Fibroblast of villous mesenchyme (primary cell): ENCODE measurements around the gene ZNRF3. TPM values are rescaled to one million over a fixed set of nuclear protein-coding genes. Genes with fewer than 3 reads are reported as not detected.

Experiments
- DNase-seq: peaks from one replicate; pipeline ENCODE4 v3.0.0-alpha.2; 2010; ENCODE audit warnings: low read depth
- H3K4me3 ChIP-seq: 2 replicates; pipeline ENCODE4 v1.5.1; 2011; ENCODE audit warnings: low read depth, mild to moderate bottlenecking, low read length
- total RNA-seq: library from RNA; depleted of rRNA; stranded (reverse); fragments of >200 nt; gene quantifications from 2 replicates; pipeline ENCODE4 v1.2.3, GENCODE V29; 2012
- TF ChIP-seq, protein P1 (sequence below): IDR thresholded peaks from 2 replicates; pipeline ENCODE4 v1.5.1; 2012; ENCODE audit warnings: low read depth, mild to moderate bottlenecking, low read length; ENCODE audit not compliant: insufficient read depth

Gene ZNRF3
- total RNA-seq, 1 donor = 1.7 TPM

GRCh38 chr22:28902490-28902889 lies 19.1 kb downstream of the ZNRF3 start:
- H3K4me3 ChIP-seq = no peak overlapping the region
- TF ChIP-seq, protein P1, sequence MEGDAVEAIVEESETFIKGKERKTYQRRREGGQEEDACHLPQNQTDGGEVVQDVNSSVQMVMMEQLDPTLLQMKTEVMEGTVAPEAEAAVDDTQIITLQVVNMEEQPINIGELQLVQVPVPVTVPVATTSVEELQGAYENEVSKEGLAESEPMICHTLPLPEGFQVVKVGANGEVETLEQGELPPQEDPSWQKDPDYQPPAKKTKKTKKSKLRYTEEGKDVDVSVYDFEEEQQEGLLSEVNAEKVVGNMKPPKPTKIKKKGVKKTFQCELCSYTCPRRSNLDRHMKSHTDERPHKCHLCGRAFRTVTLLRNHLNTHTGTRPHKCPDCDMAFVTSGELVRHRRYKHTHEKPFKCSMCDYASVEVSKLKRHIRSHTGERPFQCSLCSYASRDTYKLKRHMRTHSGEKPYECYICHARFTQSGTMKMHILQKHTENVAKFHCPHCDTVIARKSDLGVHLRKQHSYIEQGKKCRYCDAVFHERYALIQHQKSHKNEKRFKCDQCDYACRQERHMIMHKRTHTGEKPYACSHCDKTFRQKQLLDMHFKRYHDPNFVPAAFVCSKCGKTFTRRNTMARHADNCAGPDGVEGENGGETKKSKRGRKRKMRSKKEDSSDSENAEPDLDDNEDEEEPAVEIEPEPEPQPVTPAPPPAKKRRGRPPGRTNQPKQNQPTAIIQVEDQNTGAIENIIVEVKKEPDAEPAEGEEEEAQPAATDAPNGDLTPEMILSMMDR = no peak
- DNase-seq = no peak

GRCh38 chr22:28903080-28903479 lies 19.7 kb downstream of the ZNRF3 start:
- TF ChIP-seq, protein P1 = no peak
- no peak overlapping the region for H3K4me3 ChIP-seq
- no peak for DNase-seq

DNA sequence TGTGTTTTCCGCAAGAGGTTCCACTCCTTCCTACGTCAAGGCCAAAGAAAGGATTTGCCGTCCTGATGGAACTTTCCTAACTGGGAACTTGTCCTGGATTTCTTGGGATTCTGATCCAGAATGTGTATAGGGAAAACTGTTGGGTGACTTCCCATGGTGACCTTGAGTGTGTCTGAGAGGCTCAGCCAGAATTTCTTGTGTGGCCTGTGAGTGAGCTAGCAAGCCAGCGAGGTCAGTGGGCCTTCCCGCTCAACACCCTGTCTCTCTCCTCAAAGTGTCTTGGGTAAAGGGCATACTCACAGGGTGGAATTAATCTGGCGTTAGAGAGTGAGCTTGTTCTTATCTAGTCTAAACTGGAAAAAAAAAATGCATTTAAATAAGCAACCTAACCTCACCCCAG lies 20.4 kb downstream of the ZNRF3 start:
- TF ChIP-seq, protein P1 = no peak
- H3K4me3 ChIP-seq = no peak overlapping the region
- no peak for DNase-seq

DNA sequence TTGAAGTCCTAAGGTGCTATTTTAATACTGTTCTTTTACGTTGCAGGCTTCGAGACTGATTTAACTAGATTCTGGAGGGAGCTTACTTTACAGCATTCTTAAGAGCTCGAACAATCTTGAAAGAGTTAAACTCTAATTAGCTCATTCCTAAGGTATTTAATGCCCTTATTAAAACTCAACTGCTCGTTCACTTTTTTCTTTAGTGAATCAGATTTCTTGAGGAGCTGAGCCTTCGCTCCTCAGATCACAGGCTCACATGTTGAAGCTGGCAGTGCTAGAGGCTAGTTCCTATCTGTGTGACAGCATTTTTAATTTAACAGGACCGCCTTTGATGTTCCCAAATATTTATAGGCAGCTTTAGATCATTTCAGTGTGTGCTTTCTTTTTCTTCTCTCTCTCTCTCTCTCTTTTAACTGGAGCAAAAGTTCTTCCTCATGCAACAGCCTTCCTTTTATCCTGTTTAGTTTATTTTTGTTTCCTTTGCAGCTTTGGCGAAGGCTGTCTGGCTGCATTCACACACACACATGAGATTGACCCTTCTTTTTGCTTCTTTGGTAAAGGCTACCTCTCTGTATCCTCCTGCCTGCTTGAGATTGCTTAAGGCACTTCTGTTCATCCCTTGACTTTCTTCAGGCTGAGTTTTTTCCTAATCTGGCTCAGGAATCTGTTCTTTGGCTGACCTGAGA lies 21.0 kb downstream of the ZNRF3 start:
- peak; percentile 28 for DNase-seq
- TF ChIP-seq, protein P1 = no peak
- H3K4me3 ChIP-seq = no peak overlapping the region

DNA sequence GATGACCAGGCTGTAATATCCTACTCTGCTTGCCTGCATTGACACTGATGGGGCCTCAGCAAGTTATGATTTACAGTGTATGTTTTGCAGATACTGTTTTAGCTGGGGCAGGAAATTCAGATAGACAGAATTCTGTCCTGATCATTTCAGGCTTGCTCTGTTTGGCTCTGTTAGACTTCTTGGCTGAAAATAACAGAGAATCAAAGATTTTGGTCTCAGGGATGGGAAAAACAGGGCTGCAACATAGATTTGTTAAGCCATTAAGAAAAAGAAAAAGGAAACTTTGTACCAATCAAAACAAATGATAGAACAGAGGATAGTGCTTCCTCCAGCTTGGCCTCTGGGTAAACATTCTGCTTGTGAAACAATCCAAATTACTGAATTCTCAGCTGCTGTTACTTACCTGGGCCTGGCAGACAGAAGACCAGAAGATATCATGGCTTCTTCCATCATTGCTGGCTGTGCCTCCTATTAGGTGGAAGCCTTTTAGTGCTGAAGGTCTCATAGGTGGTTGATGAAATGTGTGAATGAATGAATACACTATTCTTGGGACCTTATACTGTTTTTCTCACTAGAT lies 22.0 kb downstream of the ZNRF3 start:
- H3K4me3 ChIP-seq = no peak overlapping the region
- TF ChIP-seq, protein P1 = no peak
- no peak for DNase-seq

- TF ChIP-seq, protein P1 = no peak
- no peak for DNase-seq
- no peak overlapping the region for H3K4me3 ChIP-seq
These were observed 22.9 kb downstream of the ZNRF3 start for GRCh38 chr22:28906312-28906711.
